GM13976 (cell line): ENCODE results near the gene OR5K4.

Experiments used
- DNase-seq: peaks from one replicate; pipeline ENCODE4 v3.0.0; 2012; ENCODE audit warnings: low spot score
- CTCF ChIP-seq: IDR thresholded peaks from 2 replicates; pipeline ENCODE4 v1.5.1; 2012; ENCODE audit warnings: borderline replicate concordance, mild to moderate bottlenecking; ENCODE audit not compliant: insufficient read depth; ENCODE audit errors: extremely low read depth, missing control alignments, control extremely low read depth
- in situ Hi-C: fragments of 300-500 bp; cut with MboI; formaldehyde crosslinking; loops from one replicate; pipeline ENCODE4 v1.12.0; 2022; ENCODE audit warnings: low sequenced_read_pairs, mixed read lengths, inconsistent platforms; ENCODE audit not compliant: unreplicated experiment

OR5K4 gene, protein sequence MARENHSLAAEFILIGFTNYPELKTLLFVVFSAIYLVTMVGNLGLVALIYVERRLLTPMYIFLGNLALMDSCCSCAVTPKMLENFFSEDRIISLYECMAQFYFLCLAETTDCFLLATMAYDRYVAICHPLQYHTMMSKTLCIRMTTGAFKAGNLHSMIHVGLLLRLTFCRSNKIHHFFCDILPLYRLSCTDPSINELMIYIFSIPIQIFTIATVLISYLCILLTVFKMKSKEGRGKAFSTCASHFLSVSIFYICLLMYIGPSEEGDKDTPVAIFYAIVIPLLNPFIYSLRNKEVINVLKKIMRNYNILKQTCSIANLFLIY

DNA sequence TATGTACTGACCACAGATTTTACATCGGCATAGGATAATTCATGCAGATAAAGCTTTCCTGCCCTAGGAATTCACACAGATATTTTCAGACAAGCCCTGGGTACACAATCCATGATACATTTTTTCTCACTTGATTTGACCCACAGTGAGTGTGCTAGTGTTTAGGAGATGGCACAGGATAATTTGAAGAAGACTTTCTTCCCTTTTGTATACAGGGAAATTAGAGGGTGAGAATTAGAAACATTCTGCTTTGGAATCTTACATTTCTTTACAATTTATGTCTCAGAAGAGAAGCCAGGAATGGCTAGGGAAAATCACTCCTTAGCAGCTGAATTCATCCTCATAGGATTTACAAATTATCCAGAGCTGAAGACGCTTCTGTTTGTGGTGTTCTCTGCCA lies at the start of gene OR5K4:
TSS of gene OR5K4 (plus strand) at position 301 of the 400 bp plus-strand sequence. CDS start at position 301, 0 bp downstream.
- in situ Hi-C loops: loop anchor here (10.0 kb wide), 1 partner anchor 161 kb away; no protein-coding TSS in a partner anchor
- no peak for DNase-seq
- no peak for TF ChIP-seq CTCF

GRCh38 chr3:98322101-98322500 lies 31.6 kb upstream of the OR5K4 start:
- in situ Hi-C loops: no loop called here
- TF ChIP-seq CTCF: no peak
- DNase-seq: no peak

DNA sequence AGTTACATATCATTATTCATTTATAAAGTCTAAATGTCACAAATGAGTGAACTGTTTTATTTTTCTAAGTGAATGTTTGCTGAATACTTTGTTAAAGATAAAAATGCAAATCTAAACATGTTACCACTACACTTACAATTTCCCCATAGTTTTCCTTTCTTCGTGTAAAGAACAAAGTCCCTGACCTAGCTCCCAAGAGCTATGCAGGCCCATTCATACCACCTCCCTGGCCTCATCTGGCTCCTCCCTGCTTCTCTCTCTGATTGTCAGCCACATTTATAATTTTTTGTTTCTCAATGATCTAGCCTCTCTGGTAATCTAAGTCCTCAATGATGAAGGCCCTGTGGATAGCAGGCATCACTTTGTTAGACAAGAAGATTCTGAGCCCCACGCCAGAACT lies 31.0 kb upstream of the OR5K4 start:
- in situ Hi-C loops: no loop called here
- no peak for DNase-seq
- TF ChIP-seq CTCF: no peak

- no peak for DNase-seq
- in situ Hi-C loops: no loop called here
- no peak for TF ChIP-seq CTCF
Measured at GRCh38 chr3:98323425-98323824, 30.2 kb upstream of the OR5K4 start.

- DNase-seq: no peak
- in situ Hi-C loops: loop anchor here (25.0 kb wide), 2 partner anchors 487 to 538 kb away; no protein-coding TSS in a partner anchor
- TF ChIP-seq CTCF: no peak
Measured at GRCh38 chr3:98325055-98325454, 28.6 kb upstream of the OR5K4 start.

- no peak for TF ChIP-seq CTCF
- no peak for DNase-seq
- in situ Hi-C loops: loop anchor here (25.0 kb wide), 2 partner anchors 486 to 539 kb away; no protein-coding TSS in a partner anchor
Measured at GRCh38 chr3:98326105-98326893, 27.4 kb upstream of the OR5K4 start.
